SKM-1 treated with dmso at 0.1 percent for 144 hours (cell line): ENCODE measurements around the gene CEBPZ.
"Not testable (repeated sequence)": the region's sequence is repeated elsewhere in the genome, so short reads cannot be mapped to it uniquely, and the experiment has no call there.

Experiments used
- DNase-seq: peaks from one replicate; lab custom pipeline; 2025; ENCODE audit not compliant: unreplicated experiment; lab: John Stamatoyannopoulos, UW

The CEBPZ gene, protein sequence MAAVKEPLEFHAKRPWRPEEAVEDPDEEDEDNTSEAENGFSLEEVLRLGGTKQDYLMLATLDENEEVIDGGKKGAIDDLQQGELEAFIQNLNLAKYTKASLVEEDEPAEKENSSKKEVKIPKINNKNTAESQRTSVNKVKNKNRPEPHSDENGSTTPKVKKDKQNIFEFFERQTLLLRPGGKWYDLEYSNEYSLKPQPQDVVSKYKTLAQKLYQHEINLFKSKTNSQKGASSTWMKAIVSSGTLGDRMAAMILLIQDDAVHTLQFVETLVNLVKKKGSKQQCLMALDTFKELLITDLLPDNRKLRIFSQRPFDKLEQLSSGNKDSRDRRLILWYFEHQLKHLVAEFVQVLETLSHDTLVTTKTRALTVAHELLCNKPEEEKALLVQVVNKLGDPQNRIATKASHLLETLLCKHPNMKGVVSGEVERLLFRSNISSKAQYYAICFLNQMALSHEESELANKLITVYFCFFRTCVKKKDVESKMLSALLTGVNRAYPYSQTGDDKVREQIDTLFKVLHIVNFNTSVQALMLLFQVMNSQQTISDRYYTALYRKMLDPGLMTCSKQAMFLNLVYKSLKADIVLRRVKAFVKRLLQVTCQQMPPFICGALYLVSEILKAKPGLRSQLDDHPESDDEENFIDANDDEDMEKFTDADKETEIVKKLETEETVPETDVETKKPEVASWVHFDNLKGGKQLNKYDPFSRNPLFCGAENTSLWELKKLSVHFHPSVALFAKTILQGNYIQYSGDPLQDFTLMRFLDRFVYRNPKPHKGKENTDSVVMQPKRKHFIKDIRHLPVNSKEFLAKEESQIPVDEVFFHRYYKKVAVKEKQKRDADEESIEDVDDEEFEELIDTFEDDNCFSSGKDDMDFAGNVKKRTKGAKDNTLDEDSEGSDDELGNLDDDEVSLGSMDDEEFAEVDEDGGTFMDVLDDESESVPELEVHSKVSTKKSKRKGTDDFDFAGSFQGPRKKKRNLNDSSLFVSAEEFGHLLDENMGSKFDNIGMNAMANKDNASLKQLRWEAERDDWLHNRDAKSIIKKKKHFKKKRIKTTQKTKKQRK

DNA sequence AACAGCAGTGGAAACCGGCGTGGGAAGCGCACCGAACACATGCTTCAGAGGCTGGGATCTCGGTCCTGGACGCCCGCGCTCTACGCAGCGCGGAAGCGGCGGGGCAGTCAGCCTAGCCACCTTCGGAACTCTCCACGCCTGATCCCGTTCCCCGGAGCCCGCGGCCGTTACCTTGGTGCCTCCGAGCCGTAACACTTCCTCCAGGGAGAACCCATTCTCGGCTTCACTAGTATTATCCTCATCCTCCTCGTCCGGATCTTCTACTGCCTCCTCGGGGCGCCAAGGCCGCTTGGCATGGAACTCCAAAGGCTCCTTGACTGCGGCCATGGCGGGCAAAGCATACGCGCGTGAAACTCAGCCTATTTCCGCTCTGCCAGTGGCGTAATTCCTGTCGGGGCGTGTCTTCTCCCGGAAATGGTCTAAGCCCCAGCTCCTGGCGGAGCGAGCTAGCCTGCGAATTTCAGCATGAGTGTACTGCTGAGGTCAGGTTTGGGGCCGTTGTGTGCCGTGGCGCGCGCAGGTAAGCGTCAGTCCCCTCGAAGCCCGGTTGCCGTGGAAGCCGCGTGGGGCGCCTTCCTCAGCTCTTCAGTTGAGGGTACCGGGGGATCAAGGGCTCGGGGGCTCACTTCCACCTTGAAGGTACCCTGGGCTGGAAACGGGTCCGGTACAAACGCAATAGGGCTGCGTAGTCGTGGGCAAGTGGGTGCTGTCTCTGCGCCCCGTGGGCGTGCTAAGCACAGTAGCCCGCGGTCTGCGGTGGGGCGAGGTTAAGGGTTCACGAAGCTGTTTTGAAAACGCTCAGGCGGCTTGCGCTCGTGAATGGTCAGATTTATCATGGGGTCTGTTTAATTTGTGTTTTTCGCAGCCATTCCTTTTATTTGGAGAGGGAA lies at the start of gene CEBPZ, which contains the start of gene NDUFAF7:
Gene CEBPZ, minus strand, starts transcription at position 356 of the 890 bp plus-strand sequence. Its CDS starts 29 bp downstream, at position 327.
Gene NDUFAF7, plus strand, starts transcription at position 418 of the 890 bp plus-strand sequence. Its CDS starts 48 bp downstream, at position 466.
- DNase-seq: peak; percentile 86

DNA sequence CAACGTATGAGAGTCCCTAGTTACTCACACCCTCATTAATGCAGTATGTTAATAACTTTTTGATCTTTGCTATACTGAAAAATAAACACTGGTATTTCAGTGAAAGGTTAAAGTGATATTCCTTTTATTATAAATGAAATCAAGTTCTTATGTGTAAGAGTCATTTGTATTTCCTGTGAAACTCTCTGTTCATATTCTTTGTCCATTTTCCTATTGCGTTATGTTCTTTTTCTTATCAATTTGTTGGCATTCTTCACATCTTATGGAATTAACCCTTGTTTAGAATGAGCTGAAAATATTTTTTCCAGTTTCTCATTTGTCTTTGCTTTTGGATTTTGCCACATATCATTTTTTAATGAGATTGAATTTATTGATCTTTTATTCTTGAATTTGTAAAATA lies 44.9 kb upstream of the CEBPZ start:
- no peak for DNase-seq

DNA sequence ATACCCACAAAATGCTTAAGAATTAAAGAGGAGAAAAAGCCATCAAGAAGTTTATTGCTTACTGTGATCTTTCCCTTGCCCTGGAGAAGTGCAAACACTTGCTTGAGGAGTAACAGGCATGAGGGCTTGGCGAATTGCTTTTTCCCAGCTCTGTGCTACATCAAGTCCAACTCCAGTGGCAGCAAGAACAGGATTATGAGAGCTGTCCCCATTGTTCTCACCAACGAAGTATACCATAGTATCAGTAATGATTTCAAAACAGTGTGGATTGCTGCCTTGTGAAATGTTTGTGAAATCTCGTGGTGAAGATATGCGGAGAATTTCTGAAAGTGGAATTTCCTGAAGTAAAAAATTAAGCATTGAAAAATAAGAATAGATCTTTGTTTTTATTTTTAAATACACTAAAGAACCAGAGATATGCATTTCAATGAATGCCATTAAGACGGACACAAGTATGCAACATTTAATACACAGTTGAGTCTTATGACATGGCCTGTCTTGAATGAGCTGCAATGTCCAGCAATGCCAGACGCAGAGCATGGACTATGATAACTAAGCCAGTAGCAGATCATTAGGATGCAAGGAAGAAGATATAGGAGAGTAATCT lies 43.1 kb upstream of the CEBPZ start:
- DNase-seq: peak; percentile 28

DNA sequence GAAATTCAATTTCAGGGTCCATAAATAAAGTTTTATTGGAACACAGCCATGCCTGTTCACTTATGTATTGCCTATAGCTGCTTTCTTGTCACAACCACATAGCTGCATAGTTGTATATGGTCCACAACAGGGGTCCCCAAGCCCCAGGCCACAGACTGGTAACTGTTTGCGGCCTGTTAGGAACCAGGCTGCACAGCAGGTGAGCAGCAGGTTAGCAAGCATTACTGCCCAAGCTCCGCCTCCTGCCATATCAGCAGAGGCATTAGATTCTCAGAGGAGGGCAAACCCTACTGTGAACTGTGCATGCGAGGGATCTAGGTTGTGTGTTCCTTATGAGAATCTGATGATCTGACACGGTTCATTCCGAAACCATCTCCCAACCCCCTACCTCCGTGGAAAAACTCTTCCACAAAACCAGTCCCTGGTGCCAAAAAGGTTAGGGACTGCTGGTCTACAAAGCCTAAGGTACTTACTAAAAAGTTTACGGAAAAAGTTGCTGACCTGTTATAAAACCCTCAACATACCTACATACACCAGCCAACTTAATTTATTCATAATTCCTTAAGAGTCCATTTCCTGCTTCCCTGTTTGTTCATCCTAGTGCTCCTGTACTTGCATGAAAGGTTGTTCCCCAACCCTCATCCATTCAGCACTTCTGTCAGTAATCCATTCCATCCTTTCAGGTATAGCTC lies 40.1 kb upstream of the CEBPZ start:
- DNase-seq: no peak

DNA sequence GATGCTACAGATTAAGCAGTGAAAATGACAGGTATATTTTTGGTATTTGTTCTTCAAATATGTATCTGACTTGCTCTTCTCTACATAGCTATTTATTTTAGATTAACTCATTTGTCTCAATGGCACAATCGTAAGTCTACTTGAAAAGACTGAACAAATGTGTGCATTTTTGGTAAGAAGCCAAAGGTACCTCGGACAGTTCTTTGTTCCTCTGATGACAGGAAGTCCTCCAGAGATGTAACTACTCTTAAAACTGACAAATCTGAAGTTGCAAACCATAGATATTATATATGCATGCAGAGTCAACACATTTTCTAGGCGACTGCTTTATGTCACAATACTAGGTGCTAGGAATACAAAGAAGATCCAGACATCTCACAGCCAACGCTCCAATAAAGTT lies 36.7 kb upstream of the CEBPZ start:
- DNase-seq: no peak

DNA sequence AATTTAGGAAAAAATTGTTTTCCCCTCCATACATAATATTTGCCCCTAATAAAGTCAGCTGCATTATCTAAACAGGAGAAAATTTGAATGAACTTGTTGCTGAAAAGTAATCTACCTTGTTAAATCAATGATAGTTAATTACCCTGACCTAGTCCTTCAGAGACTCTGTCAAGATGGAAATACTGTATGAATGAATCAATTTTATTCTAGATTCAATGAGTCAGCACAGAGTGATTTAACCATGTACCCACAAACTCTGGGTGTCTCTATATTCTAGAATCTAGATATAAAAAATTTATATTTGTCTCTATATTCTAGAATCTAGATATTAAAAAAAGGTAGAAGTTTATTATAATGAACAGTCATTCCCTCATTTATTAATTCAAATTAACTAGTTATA lies 36.3 kb upstream of the CEBPZ start:
- no peak for DNase-seq

DNA sequence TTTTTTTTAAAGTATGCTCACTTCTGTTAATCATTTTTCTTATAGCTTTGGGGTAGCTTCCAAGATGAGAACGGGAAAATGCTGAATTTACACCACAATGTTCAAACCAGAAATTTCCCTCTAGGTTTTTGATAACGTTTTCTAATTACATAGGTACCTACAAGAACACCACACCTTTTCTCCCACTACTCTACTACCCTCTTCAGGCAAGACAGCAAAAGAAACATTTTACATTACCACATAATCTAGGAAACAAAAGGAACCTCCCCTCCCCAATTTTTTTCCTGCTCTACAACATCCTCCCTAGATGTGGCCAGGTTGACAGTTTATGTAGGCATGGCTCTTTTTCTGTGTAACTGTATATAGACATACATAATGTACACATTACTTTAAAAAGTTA lies 32.4 kb upstream of the CEBPZ start:
- no peak for DNase-seq

DNA sequence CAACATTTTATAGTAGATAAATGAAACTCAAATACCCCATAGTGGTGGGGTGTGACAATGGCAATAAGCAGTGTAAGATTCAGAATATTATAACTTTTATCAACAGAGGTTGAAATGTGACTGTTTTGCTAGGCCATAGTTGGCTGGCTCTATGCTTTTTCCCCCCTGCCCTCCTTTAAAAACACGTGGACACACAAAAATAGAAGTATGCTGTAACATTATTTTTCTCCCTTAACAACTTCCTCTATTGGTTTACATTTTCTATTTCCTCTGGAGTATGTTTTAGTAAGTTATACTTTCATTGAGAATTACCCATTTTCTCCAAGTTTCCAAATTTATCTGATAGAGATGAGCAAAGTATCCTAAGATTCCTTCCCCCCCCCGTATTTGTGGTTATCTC lies 31.1 kb upstream of the CEBPZ start:
- no peak for DNase-seq

DNA sequence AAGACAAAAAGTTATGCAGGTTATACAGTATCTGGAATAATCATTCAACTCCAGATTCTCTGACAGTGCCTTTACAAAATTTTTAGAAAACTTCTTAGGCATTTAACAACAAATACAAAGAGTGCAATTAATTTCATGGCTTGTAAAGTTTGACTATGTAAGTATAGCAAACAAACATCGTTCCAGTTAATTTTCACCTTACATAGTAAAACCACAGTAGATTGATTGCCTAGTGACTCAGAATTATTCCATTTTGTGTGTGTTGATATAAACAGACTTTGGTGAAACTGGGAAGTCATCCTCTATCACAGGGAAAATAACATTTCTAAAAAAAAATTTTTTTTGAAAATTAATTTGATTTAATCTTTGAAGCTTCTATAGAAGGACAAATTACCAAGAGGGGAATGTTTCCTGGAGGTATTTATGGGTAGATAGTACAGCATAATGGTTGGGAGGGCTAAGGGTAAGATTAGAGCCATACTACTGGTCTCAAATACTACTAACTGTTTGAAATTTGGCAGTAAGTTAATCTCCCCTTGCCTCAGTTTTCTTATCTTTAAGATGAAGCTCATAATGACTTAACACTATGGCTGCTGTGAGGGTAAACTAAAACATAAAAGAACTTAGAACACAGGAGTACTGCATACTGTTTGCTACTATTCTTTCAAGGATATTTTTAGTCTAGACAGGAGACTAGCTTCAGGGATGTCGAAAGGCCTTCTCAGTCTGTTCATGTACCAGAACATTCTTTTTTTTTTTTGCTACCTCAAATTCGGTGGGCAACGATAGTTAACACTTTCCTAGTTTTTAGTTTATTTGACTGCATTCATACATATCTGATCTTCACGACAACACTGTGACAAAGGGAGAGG lies 19.7 kb upstream of the CEBPZ start:
- DNase-seq: no peak

DNA sequence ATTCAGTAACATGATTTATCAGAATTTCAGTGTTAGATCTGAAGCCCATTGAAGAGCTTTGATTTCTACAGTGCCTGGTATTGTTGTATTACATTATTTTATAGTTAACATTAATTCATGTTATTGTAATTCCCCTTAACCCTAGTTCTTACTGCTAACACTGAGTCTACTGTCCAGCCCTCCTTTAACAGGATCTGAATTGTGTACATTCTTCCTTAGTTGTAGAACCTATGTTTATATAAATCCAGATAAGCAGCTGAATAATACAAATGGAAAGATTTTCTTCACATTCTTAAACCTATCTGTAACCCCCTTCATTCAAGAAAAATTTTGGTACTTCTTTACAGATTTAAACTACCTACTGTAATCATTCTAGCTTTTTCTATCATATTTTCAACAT lies 14.8 kb upstream of the CEBPZ start:
- no peak for DNase-seq

DNA sequence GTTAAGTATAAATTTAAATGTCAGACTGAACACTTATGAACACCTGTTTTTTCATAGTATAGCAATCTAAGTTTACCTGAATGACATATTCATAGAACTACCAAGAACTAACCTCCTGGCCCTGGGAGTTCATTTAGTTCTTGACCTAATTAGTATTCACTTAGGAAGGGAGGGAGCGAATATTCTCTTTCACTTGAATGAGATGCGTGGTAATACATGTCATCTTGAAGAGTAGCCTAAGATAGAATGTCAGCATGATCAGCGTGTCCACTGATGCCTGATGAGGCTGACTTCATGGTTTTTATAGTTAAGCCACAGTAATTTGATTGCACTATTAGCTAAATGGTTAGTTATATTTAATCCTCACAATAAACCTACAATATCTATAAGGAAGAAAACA lies 13.4 kb upstream of the CEBPZ start:
- no peak for DNase-seq

DNA sequence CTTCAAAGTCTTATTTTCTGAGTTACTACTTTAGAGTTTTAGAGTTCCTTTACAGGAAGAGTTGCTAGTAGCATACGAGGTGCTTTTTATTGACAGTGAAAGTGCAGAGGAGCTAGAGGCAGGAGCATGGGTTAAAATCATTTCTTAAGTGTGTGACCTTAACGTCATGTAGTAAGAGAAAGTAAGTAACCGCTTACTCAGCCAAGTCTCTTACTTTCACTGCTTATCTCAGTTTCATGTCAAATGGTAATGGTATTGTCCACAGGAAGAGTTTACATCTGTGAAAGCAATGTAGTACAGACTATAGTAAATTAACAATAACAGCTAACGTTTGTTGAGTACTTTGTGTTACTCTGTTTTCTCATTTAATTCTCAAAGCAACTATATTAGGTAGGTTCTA lies 12.6 kb upstream of the CEBPZ start:
- DNase-seq: no peak

DNA sequence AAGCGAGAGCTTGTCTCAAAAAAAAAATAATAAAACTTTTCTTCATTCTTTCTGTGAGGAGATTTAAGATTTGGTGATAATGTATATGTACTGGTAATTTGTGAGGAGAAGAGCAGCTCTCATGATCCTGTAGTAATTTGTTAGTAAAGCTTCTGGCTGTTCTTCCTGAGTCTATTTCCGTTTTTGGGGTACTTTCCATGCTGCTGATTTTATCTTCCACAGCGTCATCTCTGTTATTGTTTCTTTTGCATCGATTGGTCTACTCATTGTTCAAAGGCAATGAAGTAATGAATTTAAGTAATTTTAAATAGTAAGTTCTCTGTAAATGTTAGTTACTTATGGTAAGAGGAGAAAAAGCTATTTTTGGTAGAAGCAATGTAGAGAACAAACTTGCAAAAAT lies 12.0 kb upstream of the CEBPZ start:
- no peak for DNase-seq

DNA sequence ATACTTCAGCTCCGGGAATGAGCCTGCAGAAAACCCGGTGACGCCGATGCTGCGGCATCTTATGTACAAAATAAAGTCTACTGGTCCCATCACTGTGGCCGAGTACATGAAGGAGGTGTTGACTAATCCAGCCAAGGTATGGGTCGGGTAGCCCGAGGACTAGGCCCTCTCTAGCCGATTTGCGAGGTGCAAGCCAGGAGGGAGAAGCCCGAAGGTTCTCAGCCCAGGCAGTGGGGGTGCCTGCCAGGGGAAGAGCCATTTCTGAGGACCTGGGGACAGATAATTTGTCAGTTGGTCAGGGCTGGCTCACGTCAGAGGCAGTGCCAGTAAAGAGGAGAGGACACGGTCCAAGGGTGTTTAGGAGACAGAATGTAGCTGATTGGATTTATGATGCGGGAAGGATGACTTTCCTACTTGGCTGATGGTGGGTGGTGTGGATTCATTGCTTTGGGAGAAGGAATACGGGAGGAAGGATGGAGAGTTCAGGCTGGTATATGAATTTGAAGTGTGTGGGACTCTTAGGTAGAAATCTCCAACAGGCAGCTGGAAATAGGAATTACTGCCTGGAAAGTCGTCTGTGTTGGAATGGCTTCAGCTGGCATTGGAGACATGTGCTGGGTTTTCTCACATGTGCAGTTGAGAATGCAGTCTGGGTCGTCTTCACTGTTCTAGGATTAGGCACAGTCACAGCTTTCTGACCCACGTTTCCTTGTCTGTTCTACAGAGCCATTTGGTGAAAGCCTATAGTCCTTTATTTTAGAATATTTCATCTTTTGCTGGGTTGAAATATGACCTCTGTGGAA lies 936 bp upstream of the CEBPZ start:
- DNase-seq: no peak

DNA sequence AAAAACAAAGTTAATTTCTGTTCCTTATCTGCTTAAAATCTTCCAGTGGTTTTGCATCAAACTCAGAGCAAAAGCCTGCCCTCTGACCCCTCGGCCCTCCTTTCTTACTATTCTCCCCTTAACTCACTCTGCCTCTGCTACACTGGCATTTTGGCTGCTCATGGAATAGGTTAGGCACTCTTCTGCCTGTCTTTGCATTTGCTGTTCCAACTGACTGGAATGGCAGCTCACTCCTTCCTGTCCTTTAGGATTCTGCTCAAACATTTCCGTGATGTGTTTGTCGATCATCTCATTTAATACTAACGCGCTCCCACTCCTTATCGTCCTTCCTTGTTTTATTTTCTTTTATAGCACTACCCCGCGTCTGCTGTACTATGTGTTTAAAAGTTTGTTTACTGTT lies 815 bp downstream of the CEBPZ start:
- no peak for DNase-seq

DNA sequence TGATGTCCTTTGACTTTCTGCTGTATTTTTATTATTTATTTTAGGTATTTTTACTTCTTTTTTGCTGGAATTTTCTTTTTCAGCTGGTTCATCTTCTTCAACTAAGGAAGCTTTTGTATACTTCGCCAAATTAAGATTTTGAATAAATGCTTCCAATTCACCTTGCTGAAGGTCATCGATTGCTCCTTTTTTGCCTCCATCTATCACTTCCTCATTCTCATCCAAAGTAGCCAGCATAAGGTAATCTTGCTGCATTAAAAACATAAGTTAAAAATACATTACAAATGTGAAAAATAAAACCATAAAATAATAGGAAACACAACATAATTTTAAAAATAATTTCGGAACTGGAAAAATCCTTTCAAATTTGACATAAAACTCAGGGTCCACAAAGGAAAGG lies 2.6 kb downstream of the CEBPZ start:
- DNase-seq: no peak

DNA sequence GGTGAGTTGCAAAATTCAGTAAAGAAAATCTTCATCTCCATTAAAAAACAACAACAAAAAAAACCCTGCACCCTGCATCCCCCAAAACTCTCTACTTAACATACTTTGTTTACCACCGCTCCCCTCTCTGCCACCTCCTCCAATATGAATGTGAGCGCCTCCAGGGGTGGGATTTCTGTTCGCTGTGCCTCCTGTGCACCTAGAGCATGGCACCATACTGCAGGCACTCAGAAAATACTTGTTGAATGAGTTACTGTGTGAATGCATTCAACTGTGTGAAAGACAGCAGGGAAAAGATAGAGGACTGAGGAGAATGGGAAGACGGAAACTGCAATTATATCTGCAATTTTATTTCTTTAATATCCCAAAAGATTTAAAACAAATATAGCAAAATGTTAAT lies 4.5 kb downstream of the CEBPZ start:
- no peak for DNase-seq

DNA sequence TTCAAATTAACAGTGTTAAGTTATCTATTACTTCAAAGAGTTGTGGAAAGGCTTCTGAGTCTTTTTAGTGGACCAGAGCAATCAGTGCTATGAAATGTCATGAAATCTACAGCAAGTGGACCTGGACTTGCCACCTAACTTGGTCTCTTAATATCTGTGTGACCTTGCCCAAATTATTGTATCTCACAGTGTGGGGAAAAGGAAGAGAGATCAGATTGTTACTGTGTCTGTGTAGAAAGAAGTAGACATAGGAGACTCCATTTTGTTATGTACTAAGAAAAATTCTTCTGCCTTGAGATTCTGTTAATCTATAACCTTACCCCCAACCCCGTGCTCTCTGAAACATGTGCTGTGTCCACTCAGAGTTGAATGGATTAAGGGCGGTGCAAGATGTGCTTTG lies 6.3 kb downstream of the CEBPZ start:
- not testable (repeated sequence) for DNase-seq
